H1 (cell line): ENCODE data around the gene FAM83B.

Source experiments
- ATF2 ChIP-seq: IDR thresholded peaks from 2 replicates; pipeline ENCODE4 v1.6.1; 2012; ENCODE audit warnings: low read length, inconsistent platforms
- CTCF ChIP-seq, 3 experiments: IDR thresholded peaks; 1 replicate in 2 of 3; 2 replicates in 1 of 3; pipeline versions ENCODE4 v1.5.1 to v1.6.1; 2011; ENCODE audit warnings: low read length in 3 of 3, mild to moderate bottlenecking in 3 of 3, inconsistent platforms in 2 of 3, low read depth in 1 of 3, moderate library complexity in 1 of 3; ENCODE audit not compliant: insufficient read depth in 1 of 3; ENCODE audit errors: control extremely low read depth in 1 of 3
- EP300 ChIP-seq, 2 experiments: IDR thresholded peaks; 1 replicate in 1 of 2; 2 replicates in 1 of 2; pipeline ENCODE4 v1.6.1; 2011 to 2012; ENCODE audit warnings: low read depth in 2 of 2, low read length in 2 of 2, mild to moderate bottlenecking in 2 of 2, borderline replicate concordance in 1 of 2, inconsistent platforms in 1 of 2, moderate library complexity in 1 of 2
- EZH2 ChIP-seq: fragments of 200-600 bp; sonication (generic); IDR thresholded peaks from 2 replicates; pipeline ENCODE4 v1.7.1; 2012; ENCODE audit warnings: low read depth, mild to moderate bottlenecking, moderate library complexity, low read length, inconsistent platforms; ENCODE audit not compliant: severe bottlenecking
- HDAC6 ChIP-seq: IDR thresholded peaks from one replicate; pipeline ENCODE4 v1.7.1; 2012; ENCODE audit warnings: low read depth, mild to moderate bottlenecking, inconsistent platforms, low read length, moderate library complexity
- MAFK ChIP-seq: IDR thresholded peaks from 2 replicates; pipeline ENCODE4 v1.6.1; 2012; ENCODE audit warnings: low read depth, mild to moderate bottlenecking, improper control_type of control experiment, low read length
- POLR2A ChIP-seq, 2 experiments: IDR thresholded peaks; 1 replicate in 1 of 2; 2 replicates in 1 of 2; pipeline ENCODE4 v1.6.1; 2011; ENCODE audit warnings: low read depth in 2 of 2, low read length in 2 of 2, mild to moderate bottlenecking in 2 of 2; ENCODE audit errors: control extremely low read depth in 1 of 2
- RAD21 ChIP-seq, 2 experiments: IDR thresholded peaks in 1 of 2; conservative IDR thresholded peaks in 1 of 2; 2 replicates each; pipeline ENCODE4 v1.6.1; 2011; ENCODE audit warnings: low read depth in 2 of 2, low read length in 2 of 2, improper control_type of control experiment in 1 of 2, inconsistent platforms in 1 of 2, mild to moderate bottlenecking in 1 of 2, moderate library complexity in 1 of 2
- RNF2 ChIP-seq: fragments of 200-900, 300-1000 bp; sonication (generic); IDR thresholded peaks from 2 replicates; pipeline ENCODE4 v1.7.1; 2016; ENCODE audit warnings: borderline replicate concordance, low read depth, mild to moderate bottlenecking, antibody characterized with exemption, low read length; ENCODE audit not compliant: poor library complexity, severe bottlenecking; ENCODE audit errors: missing control alignments
- SUZ12 ChIP-seq: fragments of 200-600 bp; sonication (generic); IDR thresholded peaks from 2 replicates; pipeline ENCODE4 v1.6.1; 2012; ENCODE audit warnings: mild to moderate bottlenecking, inconsistent platforms, low read length, moderate library complexity, mixed read lengths
- TAF1 ChIP-seq: IDR thresholded peaks from 2 replicates; pipeline ENCODE4 v1.6.1; 2011; ENCODE audit warnings: mild to moderate bottlenecking, low read depth, low read length
- ZNF274 ChIP-seq: IDR thresholded peaks from 2 replicates; pipeline ENCODE4 v1.7.0; 2012; ENCODE audit warnings: low read length, borderline replicate concordance; ENCODE audit errors: extremely low read depth

- TF ChIP-seq CTCF (IDR thresholded peaks at IDR 0.05; ENCODE audit: control extremely low read depth in 1 of 3, insufficient read depth in 1 of 3, low read depth in 1 of 3, low read length in 3 of 3) (no peak), SUZ12 (no peak), RAD21 (IDR thresholded peaks at IDR 0.05 in 1 of 2, conservative IDR thresholded peaks at IDR 0.05 in 1 of 2; ENCODE audit: low read depth in 2 of 2, low read length in 2 of 2) (no peak), ZNF274 (no peak), POLR2A (IDR thresholded peaks at IDR 0.05; ENCODE audit: control extremely low read depth in 1 of 2, low read depth in 2 of 2, low read length in 2 of 2) (no peak), EZH2 (no peak), HDAC6 (no peak), EP300 (IDR thresholded peaks at IDR 0.05; ENCODE audit: borderline replicate concordance in 1 of 2, low read depth in 2 of 2, low read length in 2 of 2) (no peak), TAF1 (no peak), ATF2 (no peak), MAFK (no peak), RNF2 (no peak)
These were observed 40.5 kb downstream of the FAM83B start for GRCh38 chr6:54886932-54887584.
